Liver (tissue), 9 donors: ENCODE results near the gene KCNN3. TPM values are rescaled to one million over a fixed set of nuclear protein-coding genes. Genes with fewer than 3 reads are reported as not detected.

Experiments
- DNase-seq: peaks from one replicate; pipeline ENCODE4 v3.0.0-alpha.2; 2017; ENCODE audit warnings: low spot score
- H3K27ac ChIP-seq, 2 donors: one replicate each; pipeline ENCODE4 v1.7.0; 2013; ENCODE audit warnings: inconsistent platforms in 2 of 2, low read length in 2 of 2, control low read depth in 1 of 2, low read depth in 1 of 2, mild to moderate bottlenecking in 1 of 2
- H3K27me3 ChIP-seq, 4 donors: one replicate each; pipeline versions ENCODE4 v1.6.1 to v1.7.0; 2013; ENCODE audit warnings: low read length in 3 of 4, inconsistent platforms in 1 of 4, mild to moderate bottlenecking in 1 of 4, moderate library complexity in 1 of 4; ENCODE audit not compliant: control insufficient read depth in 4 of 4, insufficient read depth in 4 of 4
- H3K36me3 ChIP-seq, 4 donors: one replicate each; pipeline versions ENCODE4 v1.6.1 to v1.7.0; 2013; ENCODE audit warnings: low read length in 3 of 4, mild to moderate bottlenecking in 3 of 4, low read depth in 1 of 4, moderate library complexity in 1 of 4; ENCODE audit not compliant: control insufficient read depth in 4 of 4, insufficient read depth in 3 of 4
- H3K4me1 ChIP-seq, 4 donors: one replicate each; pipeline versions ENCODE4 v1.6.1 to v1.7.0; 2013; ENCODE audit warnings: low read length in 3 of 4, mild to moderate bottlenecking in 3 of 4, moderate library complexity in 1 of 4; ENCODE audit not compliant: control insufficient read depth in 4 of 4, insufficient read depth in 4 of 4
- H3K4me3 ChIP-seq, 3 donors: one replicate each; pipeline versions ENCODE4 v1.6.1 to v1.7.0; 2013; ENCODE audit warnings: low read length in 3 of 3, control low read depth in 1 of 3, low read depth in 1 of 3, mild to moderate bottlenecking in 1 of 3
- H3K9ac ChIP-seq, 2 donors: one replicate each; pipeline ENCODE4 v1.7.0; 2013; ENCODE audit warnings: low read length in 2 of 2, mild to moderate bottlenecking in 2 of 2, moderate library complexity in 2 of 2, control low read depth in 1 of 2, low read depth in 1 of 2
- H3K9me3 ChIP-seq, 4 donors: one replicate each; pipeline versions ENCODE4 v1.6.1 to v1.7.0; 2013; ENCODE audit warnings: low read length in 3 of 4; ENCODE audit not compliant: control insufficient read depth in 4 of 4
- ATF3 ChIP-seq: IDR thresholded peaks from 2 replicates; pipeline ENCODE4 v1.6.1; 2016; ENCODE audit warnings: antibody characterized with exemption
- CTCF ChIP-seq: fragments of 150-350 bp; IDR thresholded peaks from 2 replicates; pipeline ENCODE4 v1.5.1; 2017; ENCODE audit warnings: improper control_type of control experiment, low read depth, low read length; ENCODE audit not compliant: missing input control
- EGR1 ChIP-seq, 2 donors: IDR thresholded peaks; 2 replicates each; pipeline ENCODE4 v1.6.1; 2016 to 2018; ENCODE audit warnings: antibody characterized with exemption in 2 of 2, low read depth in 2 of 2
- FOXA1 ChIP-seq: IDR thresholded peaks from 2 replicates; pipeline ENCODE4 v1.6.1; 2016; ENCODE audit warnings: antibody characterized with exemption
- FOXA2 ChIP-seq: IDR thresholded peaks from 2 replicates; pipeline ENCODE4 v1.6.1; 2016; ENCODE audit warnings: antibody characterized with exemption
- GABPA ChIP-seq, 2 donors: IDR thresholded peaks in 1 of 2; conservative IDR thresholded peaks in 1 of 2; 2 replicates each; pipeline ENCODE4 v1.6.1; 2016; ENCODE audit warnings: antibody characterized with exemption in 2 of 2, mild to moderate bottlenecking in 1 of 2, moderate library complexity in 1 of 2
- HNF4A ChIP-seq, 2 donors: conservative IDR thresholded peaks; 2 replicates each; pipeline ENCODE4 v1.6.1; 2016; ENCODE audit warnings: antibody characterized with exemption in 2 of 2, mild to moderate bottlenecking in 2 of 2
- HNF4G ChIP-seq: IDR thresholded peaks from 2 replicates; pipeline ENCODE4 v1.6.1; 2016; ENCODE audit warnings: antibody characterized with exemption
- JUND ChIP-seq, 2 donors: IDR thresholded peaks; 2 replicates each; pipeline ENCODE4 v1.6.1; 2016; ENCODE audit warnings: antibody characterized with exemption in 2 of 2
- MAX ChIP-seq: IDR thresholded peaks from 2 replicates; pipeline ENCODE4 v1.6.1; 2016; ENCODE audit warnings: antibody characterized with exemption
- NR2F2 ChIP-seq: IDR thresholded peaks from 2 replicates; pipeline ENCODE4 v1.6.1; 2016; ENCODE audit warnings: antibody characterized with exemption
- RAD21 ChIP-seq, 2 donors: IDR thresholded peaks; 2 replicates each; pipeline ENCODE4 v1.6.1; 2016; ENCODE audit warnings: antibody characterized with exemption in 2 of 2, mild to moderate bottlenecking in 2 of 2
- REST ChIP-seq: IDR thresholded peaks from 2 replicates; pipeline ENCODE4 v1.6.1; 2016; ENCODE audit warnings: antibody characterized with exemption, mild to moderate bottlenecking
- RXRA ChIP-seq, 2 donors: IDR thresholded peaks; 2 replicates each; pipeline ENCODE4 v1.6.1; 2017 to 2018; ENCODE audit warnings: antibody characterized with exemption in 2 of 2, mild to moderate bottlenecking in 1 of 2
- SP1 ChIP-seq: IDR thresholded peaks from 2 replicates; pipeline ENCODE4 v1.6.1; 2018; ENCODE audit warnings: antibody characterized with exemption, mild to moderate bottlenecking
- TAF1 ChIP-seq: conservative IDR thresholded peaks from 2 replicates; pipeline ENCODE4 v1.6.1; 2016; ENCODE audit warnings: antibody characterized with exemption, mild to moderate bottlenecking
- YY1 ChIP-seq: IDR thresholded peaks from 2 replicates; pipeline ENCODE4 v1.6.1; 2016; ENCODE audit warnings: antibody characterized with exemption, mild to moderate bottlenecking
- ZBTB33 ChIP-seq: IDR thresholded peaks from 2 replicates; pipeline ENCODE4 v1.6.1; 2016; ENCODE audit warnings: antibody characterized with exemption
- WGBS: extraction: QIAGEN DNeasy Blood & Tissue Kit; methylation state at CpG from one replicate; pipeline ENCODE4 v1.1.7; 2013; 5-methylcytosine and 5-hydroxymethylcytosine counted together
- polyA plus RNA-seq, 2 donors: library from polyadenylated mRNA; stranded (reverse) in 1 of 2; unstranded in 1 of 2; fragments of 200-250 nt in 1 of 2; fragments of >200 nt in 1 of 2; fragmentation: Nextera tagmentation in 1 of 2; extraction: Ambion mirVana in 1 of 2; gene quantifications; one replicate each; pipeline versions ENCODE4 v1.2.1 to v1.2.3, GENCODE V29; 2013 to 2015
- total RNA-seq, 2 donors: library from RNA; depleted of rRNA; stranded (reverse); fragments of >200 nt; gene quantifications; one replicate each; pipeline ENCODE4 v1.2.3, GENCODE V29; 2014
- donor health status: healthy.
- donor health status: healthy.
- donor health status: healthy.
- donor health status: healthy.
- donor health status: healthy.

Gene KCNN3
- total and polyA plus RNA-seq, 4 donors: 0.09 to 0.68 (median 0.15) TPM

GRCh38 chr1:154718566-154718965 lies 151.5 kb downstream of the KCNN3 start:
- DNase-seq: no peak
- TF ChIP-seq ATF3 (no peak), RAD21 (IDR thresholded peaks at IDR 0.05) (no peak), JUND (IDR thresholded peaks at IDR 0.05) (no peak), ZBTB33 (no peak), TAF1 (no peak), CTCF (no peak), SP1 (no peak), EGR1 (IDR thresholded peaks at IDR 0.05; ENCODE audit: low read depth in 2 of 2) (no peak), RXRA (IDR thresholded peaks at IDR 0.05) (no peak), GABPA (IDR thresholded peaks at IDR 0.05 in 1 of 2, conservative IDR thresholded peaks at IDR 0.05 in 1 of 2) (no peak)
- H3K4me3 ChIP-seq: no peak overlapping the region
- no peaks in the 10 kb centered on the region for H3K27me3 ChIP-seq
- WGBS: 96% methylated on average over 6 of the region's 6 CpGs
- H3K9me3 ChIP-seq: no peaks in the 10 kb centered on the region
- no peaks in the 10 kb centered on the region for H3K4me1 ChIP-seq
- no peak overlapping the region for H3K9ac ChIP-seq
- no peak overlapping the region for H3K27ac ChIP-seq
- H3K36me3 ChIP-seq: no peaks in the 10 kb centered on the region

GRCh38 chr1:154717528-154717924 lies 152.6 kb downstream of the KCNN3 start:
- DNase-seq: no peak
- Histone ChIP-seq H3K27me3 (no peaks in the 10 kb centered on the region), H3K9ac (no peak overlapping the region), H3K9me3 (no peaks in the 10 kb centered on the region), H3K36me3 (no peaks in the 10 kb centered on the region), H3K27ac (no peak overlapping the region), H3K4me1 (no peaks in the 10 kb centered on the region), H3K4me3 (no peak overlapping the region)
- TF ChIP-seq REST (no peak), RAD21 (IDR thresholded peaks at IDR 0.05) (no peak), TAF1 (no peak), FOXA1 (no peak), HNF4A (conservative IDR thresholded peaks at IDR 0.05) (no peak), HNF4G (no peak), ATF3 (no peak), SP1 (no peak), ZBTB33 (no peak), JUND (IDR thresholded peaks at IDR 0.05) (no peak), FOXA2 (no peak), NR2F2 (no peak), YY1 (no peak), RXRA (IDR thresholded peaks at IDR 0.05) (no peak), GABPA (IDR thresholded peaks at IDR 0.05 in 1 of 2, conservative IDR thresholded peaks at IDR 0.05 in 1 of 2) (no peak), MAX (no peak), EGR1 (IDR thresholded peaks at IDR 0.05; ENCODE audit: low read depth in 2 of 2) (no peak), CTCF (no peak)
- WGBS: 85% methylated on average over 7 of the region's 7 CpGs
